Caki2 (cell line): Measurements from ENCODE around the gene FNIP2. TPM values are rescaled to one million over a fixed set of nuclear protein-coding genes. Genes with fewer than 3 reads are reported as not detected.
"Not testable (repeated sequence)": the region's sequence is repeated elsewhere in the genome, so short reads cannot be mapped to it uniquely, and the experiment has no call there.

Experiments
- DNase-seq: peaks from one replicate; pipeline ENCODE4 v3.0.0-alpha.2; 2015; ENCODE audit warnings: low read depth
- in situ Hi-C: cut with HindIII; loops from 2 replicates; pipeline ENCODE4 v1.10.0; 2016; ENCODE audit warnings: low sequenced_read_pairs, low pct_unique_long_range_greater_than_20kb, mixed read lengths
- total RNA-seq: library from RNA; depleted of rRNA; stranded (reverse); fragments of >200 nt; shearing (Covaris generic); gene quantifications from 2 replicates; pipeline ENCODE4 v1.2.3, GENCODE V29; 2014; ENCODE audit warnings: low replicate concordance; rRNA removed

FNIP2 gene
- total RNA-seq, 1 experiment from 2014 or later = 43.5 TPM

DNA sequence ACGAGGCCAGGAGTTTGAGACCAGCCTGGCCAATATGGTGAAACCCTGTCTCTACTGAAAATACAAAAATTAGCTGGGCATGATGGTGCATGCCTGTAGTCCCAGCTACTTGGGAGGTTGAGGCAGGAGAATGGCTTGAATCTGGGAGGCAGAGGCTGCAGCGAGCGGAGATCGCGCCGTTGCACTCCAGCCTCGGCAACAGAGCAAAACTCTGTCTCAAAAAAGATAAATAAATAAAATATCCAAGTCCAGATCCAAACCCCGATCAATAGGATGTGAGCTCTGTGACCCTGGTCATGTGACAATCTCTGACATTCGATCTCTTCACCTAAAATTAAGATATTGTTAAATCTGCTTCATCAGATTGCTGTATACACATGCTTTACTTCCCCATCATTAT lies 187.5 kb downstream of the FNIP2 start:
- in situ Hi-C loops, DNase-seq: not testable (repeated sequence)

- in situ Hi-C loops, DNase-seq: not testable (repeated sequence)
These were observed 188.1 kb downstream of the FNIP2 start for GRCh38 chr4:158956918-158957317.

Other genes starting within 250 kb of the FNIP2 start
- gene RXFP1, start 247.1 kb upstream of the FNIP2 start, total RNA-seq = not detected in 2 replicates
- gene C4orf46, start 97.1 kb upstream of the FNIP2 start, total RNA-seq = 7.7 and 16.4 TPM in 2 replicates
- 1.8 and 6.3 TPM in 2 replicates for gene ETFDH, start 96.7 kb upstream of the FNIP2 start, total RNA-seq
- gene PPID, start 45.6 kb upstream of the FNIP2 start, total RNA-seq = 2.7 and 6.7 TPM in 2 replicates